SK-N-MC (cell line): ENCODE measurements around the gene PPT1.

Experiments
- DNase-seq: peaks from one replicate; pipeline ENCODE4 v3.0.0-alpha.2; 2011; ENCODE audit warnings: low read depth, low spot score
- H3K27ac ChIP-seq: fragments of 200-600 bp; sonication (generic); 2 replicates; pipeline ENCODE4 v1.5.1; 2016; ENCODE audit warnings: mixed run types
- H3K36me3 ChIP-seq: fragments of 200-600 bp; sonication (generic); 2 replicates; pipeline ENCODE4 v1.6.1; 2017; ENCODE audit warnings: antibody characterized with exemption, low read length, mixed read lengths; ENCODE audit not compliant: insufficient read depth
- H3K4me3 ChIP-seq: fragments of 200-600 bp; sonication (generic); 2 replicates; pipeline ENCODE4 v1.5.1; 2016
- H3K9ac ChIP-seq: fragments of 200-600 bp; sonication (generic); 2 replicates; pipeline ENCODE4 v1.8.0; 2017; ENCODE audit warnings: mixed run types, mixed read lengths; ENCODE audit not compliant: insufficient read length
- H3K9me3 ChIP-seq: fragments of 200-600 bp; sonication (generic); 2 replicates; pipeline ENCODE4 v1.6.1; 2017; ENCODE audit warnings: low read depth, mild to moderate bottlenecking, antibody characterized with exemption, low read length, moderate library complexity, mixed read lengths
- EZH2 ChIP-seq: fragments of 200-600 bp; sonication (generic); IDR thresholded peaks from one replicate; pipeline ENCODE4 v1.6.1; 2017; ENCODE audit warnings: antibody characterized with exemption
- FOXP2 ChIP-seq: optimal IDR thresholded peaks from 2 replicates; pipeline ENCODE3; 2011; ENCODE audit warnings: mild to moderate bottlenecking, moderate library complexity; ENCODE audit not compliant: insufficient read depth; ENCODE audit errors: extremely low read length, control extremely low read depth
- POLR2AphosphoS5 ChIP-seq: IDR thresholded peaks from 2 replicates; pipeline ENCODE4 v1.6.1; 2012; ENCODE audit warnings: mild to moderate bottlenecking, low read depth, low read length, borderline replicate concordance

PPT1 gene

GRCh38 chr1:40096977-40097782 is at the start of gene PPT1:
Gene PPT1 (minus strand): TSS chr1:40097252. CDS start chr1:40097238, 14 bp downstream.
- TF ChIP-seq EZH2 (no peak), POLR2AphosphoS5 (peak; percentile 93), FOXP2 (no peak)
- Histone ChIP-seq H3K27ac (no peak within 1 kb of the TSS), H3K4me3 (peak within 1 kb of the TSS; percentile 95), H3K9ac (peak within 1 kb of the TSS; percentile 81), H3K9me3 (no peaks in the 10 kb centered on the region), H3K36me3 (peaks cover 8% of the 10 kb centered on the region)
- no peak for DNase-seq

- no peak overlapping the region for H3K4me3 ChIP-seq
- TF ChIP-seq POLR2AphosphoS5 (no peak), FOXP2 (no peak), EZH2 (no peak)
- H3K9ac ChIP-seq, result no peak overlapping the region
- peak; percentile 47 for DNase-seq
- H3K27ac ChIP-seq, result no peak overlapping the region
- no peaks in the 10 kb centered on the region for H3K9me3 ChIP-seq
- H3K36me3 ChIP-seq, result no peaks in the 10 kb centered on the region
Measured at GRCh38 chr1:40143891-40144575, 47.0 kb upstream of the PPT1 start.

GRCh38 chr1:40141878-40142535 is 45.0 kb upstream of the PPT1 start:
- Histone ChIP-seq H3K9me3 (no peaks in the 10 kb centered on the region), H3K9ac (no peak overlapping the region), H3K27ac (no peak overlapping the region), H3K36me3 (no peaks in the 10 kb centered on the region), H3K4me3 (no peak overlapping the region)
- no peak for DNase-seq
- TF ChIP-seq FOXP2 (no peak), EZH2 (no peak), POLR2AphosphoS5 (no peak)

- Histone ChIP-seq H3K4me3 (no peak overlapping the region), H3K27ac (no peak overlapping the region)
Measured at GRCh38 chr1:40140211-40140973, 43.3 kb upstream of the PPT1 start.

DNA sequence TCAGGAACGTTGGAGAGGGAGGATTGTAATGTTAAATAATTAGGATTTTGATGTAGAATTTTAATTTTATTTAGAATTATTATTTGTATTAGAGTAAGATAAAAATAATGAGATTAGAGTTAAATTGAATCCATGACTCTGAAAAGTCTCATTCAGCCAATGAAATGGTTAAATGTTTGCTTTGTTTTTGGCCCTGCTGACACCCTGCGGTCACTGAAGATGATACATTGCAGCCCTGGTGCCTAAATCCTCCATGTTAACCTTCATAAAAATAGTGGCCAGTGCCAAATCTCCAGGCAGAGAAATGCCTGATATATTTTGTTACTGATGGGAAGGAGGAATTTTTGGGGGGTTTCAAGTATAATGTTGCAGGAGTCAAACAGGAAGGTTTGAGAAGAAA is 36.8 kb upstream of the PPT1 start:
- Histone ChIP-seq H3K36me3 (no peaks in the 10 kb centered on the region), H3K27ac (no peak overlapping the region), H3K9ac (no peak overlapping the region), H3K4me3 (no peak overlapping the region), H3K9me3 (no peaks in the 10 kb centered on the region)
- DNase-seq, result no peak
- TF ChIP-seq POLR2AphosphoS5, result no peak
- no peak for TF ChIP-seq FOXP2
- no peak for TF ChIP-seq EZH2

More at GRCh38 chr1:40140211-40140973, 43.3 kb upstream of the PPT1 start:
- H3K36me3 ChIP-seq, result no peaks in the 10 kb centered on the region
- TF ChIP-seq FOXP2, result no peak
- TF ChIP-seq EZH2, result no peak
- no peak for TF ChIP-seq POLR2AphosphoS5
- DNase-seq, result no peak
- no peak overlapping the region for H3K9ac ChIP-seq
- no peaks in the 10 kb centered on the region for H3K9me3 ChIP-seq

DNA sequence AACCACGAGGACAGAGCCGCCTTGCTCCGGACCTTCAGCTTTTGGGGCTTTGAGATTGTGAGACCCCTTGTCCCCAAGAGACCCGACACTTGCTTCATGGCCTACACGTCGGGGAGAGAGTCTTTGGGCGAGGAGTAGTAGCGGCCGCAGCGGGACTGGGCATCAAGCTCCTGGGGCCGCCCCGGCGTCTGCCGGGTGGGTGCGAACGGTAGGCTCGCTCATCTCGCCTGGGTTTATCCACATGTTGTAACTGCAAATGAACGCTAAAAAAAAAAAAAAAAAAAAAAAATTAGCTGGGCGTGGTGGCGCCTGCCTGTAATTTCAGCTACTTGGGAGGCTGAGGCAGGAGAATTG is 36.2 kb upstream of the PPT1 start:
- Histone ChIP-seq H3K9ac (no peak overlapping the region), H3K36me3 (no peaks in the 10 kb centered on the region), H3K4me3 (no peak overlapping the region), H3K9me3 (no peaks in the 10 kb centered on the region), H3K27ac (no peak overlapping the region)
- DNase-seq, result no peak
- TF ChIP-seq POLR2AphosphoS5 (no peak), FOXP2 (no peak), EZH2 (no peak)

DNA sequence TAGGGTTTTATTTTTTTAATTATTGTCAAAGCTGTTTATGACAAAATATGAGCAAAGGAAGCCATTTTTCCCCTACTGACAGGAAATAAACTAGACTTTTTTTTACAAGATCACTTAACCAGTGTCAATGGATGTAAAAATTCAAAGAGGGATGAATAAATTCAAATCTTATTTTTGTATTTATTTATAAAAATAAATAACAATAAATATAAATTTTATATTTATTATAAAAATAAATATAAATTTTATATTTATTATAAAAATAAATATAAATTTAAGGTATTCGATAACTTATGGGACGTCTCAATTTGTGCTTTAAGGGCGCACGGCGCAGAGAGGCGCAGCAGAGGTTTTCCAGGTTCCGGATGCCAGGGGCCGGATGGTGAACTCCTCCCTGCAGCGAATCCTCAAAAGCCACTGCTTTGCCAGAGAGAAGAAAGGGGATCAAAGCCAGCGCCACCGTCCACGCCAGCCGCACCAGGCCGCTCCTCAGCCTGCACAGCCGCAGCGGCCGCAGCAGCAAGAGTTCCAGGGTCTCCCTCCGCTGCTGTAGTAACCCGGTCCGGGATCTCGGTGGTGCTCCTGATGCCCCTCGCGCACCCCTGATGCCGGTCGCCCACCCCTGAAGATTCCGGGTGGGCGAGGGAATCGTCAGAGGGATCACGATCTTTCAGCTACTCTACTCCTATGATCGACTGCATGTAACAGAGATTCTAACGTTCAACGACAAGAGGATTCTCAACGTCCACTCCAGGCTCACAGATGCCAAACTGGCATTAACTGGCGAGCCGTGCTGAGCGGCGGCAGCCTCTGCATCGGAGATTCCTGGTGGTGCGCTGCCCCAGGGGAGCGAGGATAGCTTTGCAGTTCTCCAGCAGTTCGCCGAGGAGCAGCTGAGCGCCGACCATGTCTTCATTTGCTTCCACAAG is 35.6 kb upstream of the PPT1 start:
- Histone ChIP-seq H3K9ac (no peak overlapping the region), H3K36me3 (no peaks in the 10 kb centered on the region), H3K27ac (no peak overlapping the region), H3K9me3 (no peaks in the 10 kb centered on the region), H3K4me3 (no peak overlapping the region)
- DNase-seq, result no peak
- TF ChIP-seq EZH2, result no peak
- no peak for TF ChIP-seq POLR2AphosphoS5
- TF ChIP-seq FOXP2, result no peak
